Activated T-helper 2 cell treated with anti-CD3 and anti-CD28 coated beads, Interferon-gamma antibody, Interleukin-2, Interleukin-4, amounts not matched to agents 10 μg/mL and 5 μg/mL and 100 μg/mL, durations not matched to agents 14 hours and 24 hours and 36 hours (primary cell): ENCODE data around the gene GBF1. TPM values are rescaled to one million over a fixed set of nuclear protein-coding genes. Genes with fewer than 3 reads are reported as not detected.

Experiments used
- DNase-seq: peaks from one replicate; pipeline ENCODE4 v3.0.0; 2021; ENCODE audit warnings: low spot score
- H3K27ac Mint-ChIP-seq: one replicate; pipeline ENCODE4 v1.8.0; 2021; ENCODE audit warnings: mixed read lengths
- H3K27me3 Mint-ChIP-seq: one replicate; pipeline ENCODE4 v1.8.0; 2021; ENCODE audit warnings: low read depth, mixed read lengths
- H3K36me3 Mint-ChIP-seq: one replicate; pipeline ENCODE4 v1.8.0; 2021; ENCODE audit warnings: low read depth, mixed read lengths
- H3K4me1 Mint-ChIP-seq: one replicate; pipeline ENCODE4 v1.8.0; 2021; ENCODE audit warnings: low read depth, mixed read lengths
- H3K4me3 Mint-ChIP-seq: one replicate; pipeline ENCODE4 v1.8.0; 2021; ENCODE audit warnings: low read depth, mild to moderate bottlenecking, moderate library complexity, mixed read lengths
- H3K9me3 Mint-ChIP-seq: one replicate; pipeline ENCODE4 v1.8.0; 2021; ENCODE audit warnings: mixed read lengths
- intact Hi-C: fragments of 100-400 bp; cut with micrococcal nuclease; formaldehyde crosslinking; loops from one replicate; pipeline ENCODE4 v1.15.1; 2023
- total RNA-seq: library from RNA; stranded (reverse); gene quantifications from 2 replicates; pipeline ENCODE4 v1.2.3, GENCODE V29; 2022

GBF1 gene
- total RNA-seq, 1 donor from 2014 or later = 49.2 TPM

GRCh38 chr10:102261842-102262241, 16.5 kb downstream of the GBF1 start:
- intact Hi-C loops = no loop called here
- H3K4me3 Mint-ChIP-seq = no peak overlapping the region
- peaks cover 11% of the 10 kb centered on the region for H3K4me1 Mint-ChIP-seq
- no peaks in the 10 kb centered on the region for H3K27me3 Mint-ChIP-seq
- no peaks in the 10 kb centered on the region for H3K9me3 Mint-ChIP-seq
- DNase-seq = no peak
- H3K36me3 Mint-ChIP-seq = peaks cover 56% of the 10 kb centered on the region
- H3K27ac Mint-ChIP-seq = no peak overlapping the region

- no peaks in the 10 kb centered on the region for H3K9me3 Mint-ChIP-seq
- peaks cover 56% of the 10 kb centered on the region for H3K36me3 Mint-ChIP-seq
- H3K27ac Mint-ChIP-seq = no peak overlapping the region
- H3K4me3 Mint-ChIP-seq = no peak overlapping the region
- intact Hi-C loops = no loop called here
- DNase-seq = no peak
- H3K27me3 Mint-ChIP-seq = no peaks in the 10 kb centered on the region
- peaks cover 17% of the 10 kb centered on the region for H3K4me1 Mint-ChIP-seq
Observed at GRCh38 chr10:102262744-102263370, 17.5 kb downstream of the GBF1 start.

- no peak overlapping the region for H3K4me3 Mint-ChIP-seq
Observed at GRCh38 chr10:102264371-102264770, 19.0 kb downstream of the GBF1 start.

DNA sequence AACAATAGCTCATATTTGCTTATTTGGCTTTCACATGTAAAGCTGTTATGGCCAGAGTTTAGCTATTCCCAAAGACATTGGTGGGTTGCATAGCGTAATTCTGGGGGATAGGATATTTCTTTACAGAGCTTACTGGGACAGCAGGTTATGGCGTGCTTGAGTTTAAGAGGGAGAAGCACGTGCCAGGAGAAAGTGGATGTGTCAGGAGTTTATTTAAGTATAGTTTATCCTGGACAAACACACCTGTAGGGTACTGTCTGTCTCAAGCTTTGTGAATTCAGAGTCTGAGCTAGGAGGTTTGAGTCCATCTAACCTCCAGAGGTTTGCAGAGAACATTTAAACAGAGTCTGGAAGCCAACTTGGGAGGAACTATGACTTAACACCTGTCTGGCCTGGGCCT, 21.3 kb downstream of the GBF1 start:
- no peak for DNase-seq
- Mint-ChIP-seq H3K4me1 (peaks cover 29% of the 10 kb centered on the region), H3K27me3 (no peaks in the 10 kb centered on the region), H3K36me3 (peaks cover 44% of the 10 kb centered on the region), H3K4me3 (no peak overlapping the region), H3K27ac (no peak overlapping the region), H3K9me3 (no peaks in the 10 kb centered on the region)
- intact Hi-C loops = loop anchor here (5.0 kb wide), 1 partner anchor 36 kb away; no protein-coding TSS in a partner anchor

More at GRCh38 chr10:102264371-102264770, 19.0 kb downstream of the GBF1 start:
- Mint-ChIP-seq H3K4me1 (peaks cover 31% of the 10 kb centered on the region), H3K36me3 (peaks cover 60% of the 10 kb centered on the region), H3K27me3 (no peaks in the 10 kb centered on the region), H3K9me3 (no peaks in the 10 kb centered on the region), H3K27ac (no peak overlapping the region)
- no peak for DNase-seq
- intact Hi-C loops = no loop called here

DNA sequence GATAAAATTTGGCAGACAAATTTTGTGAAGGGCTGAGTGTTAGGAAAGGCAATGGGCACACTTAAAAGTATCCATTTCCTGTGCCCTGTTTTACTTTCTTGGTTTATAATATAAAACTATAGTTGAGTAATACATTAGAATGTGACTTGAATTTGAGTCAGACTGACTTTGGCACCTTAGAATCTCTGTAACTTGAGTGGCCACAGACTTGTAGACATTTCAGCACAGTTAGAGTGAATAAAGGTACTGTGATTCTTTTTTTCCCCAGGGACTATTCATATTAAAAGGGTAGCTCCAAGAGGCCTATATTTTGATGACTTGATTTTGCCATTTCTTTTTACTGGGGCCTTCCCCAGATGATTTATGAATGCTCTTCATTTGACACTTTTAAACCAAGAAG, 22.4 kb downstream of the GBF1 start:
- Mint-ChIP-seq H3K4me1 (peaks cover 29% of the 10 kb centered on the region), H3K9me3 (no peaks in the 10 kb centered on the region)

DNA sequence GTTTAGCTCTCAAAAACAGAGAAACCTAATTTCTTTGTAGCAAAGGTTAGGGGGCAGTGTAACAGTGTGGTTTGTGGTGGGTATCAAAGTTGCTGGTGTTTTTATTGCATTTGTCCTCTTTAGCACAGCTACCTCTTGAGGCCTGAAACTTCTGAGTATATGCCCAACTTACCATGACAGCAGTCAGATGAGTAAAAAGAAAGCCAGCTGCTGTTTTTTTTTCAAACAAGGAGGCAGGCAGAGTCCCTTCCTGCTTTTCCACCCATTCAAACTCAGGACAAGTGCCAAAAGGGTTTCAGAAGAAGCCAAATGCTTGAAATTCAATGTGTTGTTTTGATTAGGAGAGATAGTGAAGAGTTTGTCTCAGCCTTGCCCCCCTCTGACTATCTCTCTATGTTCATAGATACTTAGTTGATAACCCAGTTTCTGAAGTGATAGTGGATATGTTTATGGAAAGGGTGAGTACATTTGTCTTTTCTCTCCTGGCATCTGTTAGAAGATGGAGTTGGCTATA, 23.1 kb downstream of the GBF1 start:
- DNase-seq = no peak
- no peaks in the 10 kb centered on the region for H3K9me3 Mint-ChIP-seq
- H3K27ac Mint-ChIP-seq = peak overlapping the region; percentile 78
- intact Hi-C loops = loop anchor here (1.0 to 5.0 kb wide), 2 partner anchors 15 to 34 kb away; no protein-coding TSS in a partner anchor
- H3K27me3 Mint-ChIP-seq = no peaks in the 10 kb centered on the region
- peaks cover 31% of the 10 kb centered on the region for H3K4me1 Mint-ChIP-seq
- H3K4me3 Mint-ChIP-seq = no peak overlapping the region
- H3K36me3 Mint-ChIP-seq = peaks cover 28% of the 10 kb centered on the region

More for the DNA sequence above, 22.4 kb downstream of the GBF1 start:
- DNase-seq = no peak
- Mint-ChIP-seq H3K4me3 (no peak overlapping the region), H3K27ac (peak overlapping the region; percentile 78), H3K27me3 (no peaks in the 10 kb centered on the region), H3K36me3 (peaks cover 33% of the 10 kb centered on the region)
- intact Hi-C loops = loop anchor here (1.0 to 5.0 kb wide), 2 partner anchors 16 to 35 kb away; no protein-coding TSS in a partner anchor

- H3K9me3 Mint-ChIP-seq = no peaks in the 10 kb centered on the region
- intact Hi-C loops = loop anchor here (5.0 kb wide), 1 partner anchor 33 kb away; no protein-coding TSS in a partner anchor
- DNase-seq = no peak
- peaks cover 33% of the 10 kb centered on the region for H3K4me1 Mint-ChIP-seq
- H3K27ac Mint-ChIP-seq = peak overlapping the region; percentile 78
- peaks cover 31% of the 10 kb centered on the region for H3K36me3 Mint-ChIP-seq
- no peaks in the 10 kb centered on the region for H3K27me3 Mint-ChIP-seq
- no peak overlapping the region for H3K4me3 Mint-ChIP-seq
Observed at GRCh38 chr10:102269017-102269416, 23.7 kb downstream of the GBF1 start.

GRCh38 chr10:102274062-102274461, 28.7 kb downstream of the GBF1 start:
- DNase-seq = no peak
- H3K4me3 Mint-ChIP-seq = no peak overlapping the region
- no peaks in the 10 kb centered on the region for H3K27me3 Mint-ChIP-seq
- no peaks in the 10 kb centered on the region for H3K9me3 Mint-ChIP-seq
- H3K27ac Mint-ChIP-seq = no peak overlapping the region
- intact Hi-C loops = no loop called here
- H3K4me1 Mint-ChIP-seq = peaks cover 7% of the 10 kb centered on the region
- H3K36me3 Mint-ChIP-seq = peaks cover 15% of the 10 kb centered on the region

- H3K4me1 Mint-ChIP-seq = peaks cover 14% of the 10 kb centered on the region
- no peak for DNase-seq
- peaks cover 12% of the 10 kb centered on the region for H3K36me3 Mint-ChIP-seq
- no peak overlapping the region for H3K4me3 Mint-ChIP-seq
- intact Hi-C loops = no loop called here
- H3K9me3 Mint-ChIP-seq = no peaks in the 10 kb centered on the region
- H3K27ac Mint-ChIP-seq = no peak overlapping the region
- no peaks in the 10 kb centered on the region for H3K27me3 Mint-ChIP-seq
Observed at GRCh38 chr10:102275343-102275742, 30.0 kb downstream of the GBF1 start.

DNA sequence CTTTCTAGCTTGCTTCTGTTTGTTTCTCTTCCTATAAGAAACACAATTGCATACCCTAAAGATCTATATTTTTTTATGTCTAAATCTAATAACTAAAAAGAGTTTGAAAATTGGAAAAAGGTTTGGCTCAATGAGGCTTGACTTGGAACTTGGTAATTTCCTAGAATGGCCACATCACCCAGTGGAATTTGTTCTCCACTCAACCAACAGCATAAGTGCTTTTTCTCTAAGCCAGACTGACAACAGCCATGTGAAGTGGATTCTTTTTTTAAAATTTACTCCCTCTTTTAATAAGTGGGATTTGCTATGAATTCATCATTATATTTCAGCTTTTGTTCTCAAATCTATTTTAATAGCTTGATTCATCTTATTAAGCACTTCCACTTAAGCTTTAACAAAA, 33.8 kb downstream of the GBF1 start:
- no peaks in the 10 kb centered on the region for H3K9me3 Mint-ChIP-seq
- H3K27me3 Mint-ChIP-seq = no peaks in the 10 kb centered on the region
- peaks cover 39% of the 10 kb centered on the region for H3K4me1 Mint-ChIP-seq
- intact Hi-C loops = no loop called here
- H3K4me3 Mint-ChIP-seq = no peak overlapping the region
- H3K36me3 Mint-ChIP-seq = peaks cover 17% of the 10 kb centered on the region
- no peak for DNase-seq
- H3K27ac Mint-ChIP-seq = no peak overlapping the region

GRCh38 chr10:102280397-102281101, 35.2 kb downstream of the GBF1 start:
- Mint-ChIP-seq H3K9me3 (no peaks in the 10 kb centered on the region), H3K4me3 (peak overlapping the region; percentile 1), H3K27ac (no peak overlapping the region), H3K4me1 (peaks cover 52% of the 10 kb centered on the region), H3K36me3 (peaks cover 21% of the 10 kb centered on the region), H3K27me3 (no peaks in the 10 kb centered on the region)
- DNase-seq = no peak
- intact Hi-C loops = no loop called here

- no peaks in the 10 kb centered on the region for H3K27me3 Mint-ChIP-seq
- peaks cover 24% of the 10 kb centered on the region for H3K36me3 Mint-ChIP-seq
- intact Hi-C loops = no loop called here
- no peak for DNase-seq
- peaks cover 58% of the 10 kb centered on the region for H3K4me1 Mint-ChIP-seq
- no peak overlapping the region for H3K27ac Mint-ChIP-seq
- H3K4me3 Mint-ChIP-seq = peak overlapping the region; percentile 1
- H3K9me3 Mint-ChIP-seq = no peaks in the 10 kb centered on the region
Observed at GRCh38 chr10:102281102-102281487, 35.8 kb downstream of the GBF1 start.

DNA sequence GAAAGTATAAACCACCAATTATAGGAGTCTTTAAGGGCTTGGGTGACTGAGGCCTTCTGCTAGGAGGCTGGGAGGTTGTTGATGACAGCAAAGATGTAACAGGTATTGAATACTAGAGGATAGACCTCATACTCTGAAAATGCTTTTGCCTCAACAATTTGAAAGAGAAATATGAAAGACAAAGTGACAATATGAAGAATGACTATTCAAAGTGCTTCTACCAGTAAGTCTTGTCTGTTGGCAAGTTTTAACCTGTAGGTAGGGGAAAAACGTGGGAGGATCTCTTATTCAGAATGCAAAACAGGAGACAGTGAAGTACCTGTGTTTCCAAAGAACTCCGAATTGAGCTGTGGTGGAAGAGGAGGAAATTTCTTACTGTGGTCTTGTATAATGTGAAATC, 38.2 kb downstream of the GBF1 start:
- Mint-ChIP-seq H3K36me3 (peaks cover 33% of the 10 kb centered on the region), H3K27ac (peak overlapping the region; percentile 84), H3K27me3 (no peaks in the 10 kb centered on the region), H3K4me3 (peak overlapping the region; percentile 54), H3K9me3 (no peaks in the 10 kb centered on the region), H3K4me1 (peaks cover 67% of the 10 kb centered on the region)
- no peak for DNase-seq
- intact Hi-C loops = loop anchor here (1.0 kb wide), 1 partner anchor 15 kb away; no protein-coding TSS in a partner anchor
